SK-N-SH treated with all-trans-retinoic acid at 6 μM for 48 hours (cell line): ENCODE measurements around the gene SLC6A18.

Experiments
- BACH2 ChIP-seq: fragments of 250-450 bp; sonication (Bioruptor Pico); IDR thresholded peaks from 2 replicates; pipeline ENCODE4 v1.9.0; 2021; ENCODE audit warnings: mild to moderate bottlenecking, borderline replicate concordance
- CSDC2 ChIP-seq: fragments of 250-450 bp; sonication (Bioruptor Pico); IDR thresholded peaks from 2 replicates; pipeline ENCODE4 v1.5.0; 2020; ENCODE audit warnings: mild to moderate bottlenecking, moderate library complexity
- TCF4 ChIP-seq: fragments of 250-450 bp; sonication (Bioruptor Pico); IDR thresholded peaks from 2 replicates; pipeline ENCODE4 v1.8.0; 2021; ENCODE audit warnings: mild to moderate bottlenecking, moderate library complexity, borderline replicate concordance
- ZNF8 ChIP-seq: fragments of 450-650 bp; formaldehyde crosslinking; IDR thresholded peaks from 2 replicates; pipeline ENCODE4 v1.5.0; 2020; ENCODE audit warnings: mild to moderate bottlenecking, moderate library complexity
- TF ChIP-seq, protein P1 (sequence below): fragments of 250-450 bp; sonication (Bioruptor Pico); IDR thresholded peaks from 2 replicates; pipeline ENCODE4 v1.5.1; 2021; ENCODE audit warnings: mild to moderate bottlenecking, moderate library complexity

DNA sequence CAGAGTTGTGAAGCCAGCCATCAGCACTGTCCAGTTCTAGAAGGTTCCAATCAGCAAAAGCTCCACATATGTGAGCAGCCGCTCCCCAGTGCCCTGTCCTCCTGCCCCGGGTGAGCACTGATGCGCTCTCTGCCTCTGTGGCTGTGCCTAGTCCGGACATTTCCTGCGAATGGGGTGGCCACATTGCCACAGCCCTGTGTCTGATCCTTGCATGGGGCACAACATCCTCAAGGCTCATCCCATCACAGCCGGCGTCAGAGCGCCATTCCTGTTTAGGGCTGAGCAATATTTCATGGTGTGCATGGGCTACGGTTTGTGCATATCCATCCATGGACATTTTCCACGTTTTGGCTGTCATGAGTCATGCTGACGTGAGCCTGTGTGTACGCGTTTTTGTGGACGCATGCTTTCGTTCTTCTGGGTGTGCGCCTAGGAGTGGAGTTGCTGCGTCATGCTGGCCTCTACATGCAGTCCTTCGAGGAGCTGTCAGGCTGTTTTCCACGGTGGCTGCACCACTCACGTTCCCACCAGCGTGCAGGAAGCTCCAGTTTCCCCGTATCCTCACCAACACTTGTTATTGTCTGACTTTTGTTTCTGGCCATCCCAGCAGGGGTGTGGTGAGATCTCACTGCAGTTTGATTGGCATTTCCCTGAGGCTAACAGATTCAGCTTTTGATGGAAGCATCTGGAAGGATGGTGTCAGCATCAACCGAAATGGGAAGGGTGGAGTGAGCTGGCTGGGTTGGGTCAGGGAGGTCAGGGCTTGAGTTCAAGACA lies 9.7 kb upstream of the SLC6A18 start:
- TF ChIP-seq BACH2 (CRISPR knock-in tag) (no peak), ZNF8 (no peak), CSDC2 (CRISPR knock-in tag) (no peak), TCF4 (CRISPR knock-in tag) (no peak)
- TF ChIP-seq, protein P1, sequence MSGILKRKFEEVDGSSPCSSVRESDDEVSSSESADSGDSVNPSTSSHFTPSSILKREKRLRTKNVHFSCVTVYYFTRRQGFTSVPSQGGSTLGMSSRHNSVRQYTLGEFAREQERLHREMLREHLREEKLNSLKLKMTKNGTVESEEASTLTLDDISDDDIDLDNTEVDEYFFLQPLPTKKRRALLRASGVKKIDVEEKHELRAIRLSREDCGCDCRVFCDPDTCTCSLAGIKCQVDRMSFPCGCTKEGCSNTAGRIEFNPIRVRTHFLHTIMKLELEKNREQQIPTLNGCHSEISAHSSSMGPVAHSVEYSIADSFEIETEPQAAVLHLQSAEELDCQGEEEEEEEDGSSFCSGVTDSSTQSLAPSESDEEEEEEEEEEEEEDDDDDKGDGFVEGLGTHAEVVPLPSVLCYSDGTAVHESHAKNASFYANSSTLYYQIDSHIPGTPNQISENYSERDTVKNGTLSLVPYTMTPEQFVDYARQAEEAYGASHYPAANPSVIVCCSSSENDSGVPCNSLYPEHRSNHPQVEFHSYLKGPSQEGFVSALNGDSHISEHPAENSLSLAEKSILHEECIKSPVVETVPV = no peak
